Gastrocnemius medialis (tissue), 4 donors: ENCODE results near the gene PHF20.

Experiments
- CTCF ChIP-seq, 5 experiments: fragments of 450-650 bp in 3 of 5; fragments of 200-600 bp in 2 of 5; sonication (generic) in 2 of 5; IDR thresholded peaks in 4 of 5; conservative IDR thresholded peaks in 1 of 5; 1 replicate in 4 of 5; 2 replicates in 1 of 5; pipeline ENCODE4 v1.5.1; 2016 to 2019; ENCODE audit warnings: antibody characterized with exemption in 5 of 5, mild to moderate bottlenecking in 3 of 5, moderate library complexity in 3 of 5
- POLR2A ChIP-seq, 2 donors: fragments of 450-650 bp; IDR thresholded peaks; one replicate each; pipeline ENCODE4 v1.6.1; 2017; ENCODE audit warnings: antibody characterized with exemption in 2 of 2, mild to moderate bottlenecking in 2 of 2, moderate library complexity in 2 of 2

DNA sequence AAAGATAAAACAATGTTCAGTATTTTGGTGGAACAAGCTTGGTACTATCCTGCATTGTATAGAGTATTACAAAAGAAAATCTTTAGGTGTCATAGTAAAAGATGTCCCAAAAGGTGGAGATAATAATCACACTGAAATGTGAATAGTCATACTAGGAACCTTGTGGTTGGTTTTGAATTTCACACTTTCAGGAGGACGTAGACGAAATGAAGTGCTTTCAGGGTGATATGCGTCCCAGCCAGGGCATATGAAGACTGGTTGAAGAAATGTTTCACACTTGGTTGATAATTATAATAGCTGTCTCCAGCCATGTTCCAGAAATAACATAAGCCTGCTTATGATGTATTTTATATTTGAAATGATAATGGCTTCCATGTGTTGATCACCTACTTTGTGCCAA, 122.1 kb downstream of the PHF20 start:
- TF ChIP-seq CTCF (IDR thresholded peaks at IDR 0.05 in 4 of 5, conservative IDR thresholded peaks at IDR 0.05 in 1 of 5) (no peak), POLR2A (IDR thresholded peaks at IDR 0.05) (no peak)
